Measurements from ENCODE around the gene LACTB.

DNA sequence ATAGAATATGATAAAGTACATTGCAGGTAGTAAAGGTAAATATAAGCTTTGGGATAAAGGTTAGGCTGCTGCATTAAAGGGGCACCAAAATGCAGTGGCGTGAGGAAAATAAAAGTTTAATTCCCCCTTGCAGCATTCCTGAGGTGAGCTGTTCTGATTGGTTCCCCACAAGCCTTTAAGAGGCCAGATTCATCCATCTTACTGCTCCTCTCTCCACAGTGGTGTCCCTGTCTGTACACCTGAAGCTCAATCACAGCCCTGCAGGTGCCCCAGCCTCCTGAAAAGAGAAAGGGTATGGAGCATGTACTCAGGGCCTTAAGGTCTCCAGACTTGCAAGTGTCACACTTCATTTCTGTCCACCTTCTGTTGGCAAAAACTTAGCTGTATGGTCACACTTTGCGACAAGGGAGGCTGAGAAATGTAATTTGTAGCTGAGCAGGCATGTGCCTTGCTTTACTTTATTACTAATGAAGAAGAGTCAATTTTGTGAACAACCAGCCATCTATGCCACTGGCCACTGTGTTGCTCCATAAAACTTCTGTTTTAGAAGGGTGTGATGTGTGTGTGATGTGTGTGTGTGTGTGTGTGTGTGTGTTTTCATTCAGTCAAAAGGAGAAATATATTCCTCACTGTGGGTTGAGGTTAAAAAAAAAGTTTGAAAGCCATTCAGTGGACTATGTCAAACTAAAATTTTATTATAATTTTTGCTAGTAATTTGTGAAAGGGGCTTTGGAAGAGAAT is 12.8 kb downstream of the LACTB start:
- TF ChIP-seq EZH2 (IDR thresholded peaks at IDR 0.05; ENCODE audit: borderline replicate concordance, insufficient read depth, low read length, poor library complexity, severe bottlenecking) (no peak), RAD21 (conservative IDR thresholded peaks at IDR 0.05) (no peak), TAF1 (IDR thresholded peaks at IDR 0.05; ENCODE audit: low read depth) (no peak), POLR2AphosphoS5 (IDR thresholded peaks at IDR 0.05) (no peak), SMC3 (conservative IDR thresholded peaks at IDR 0.05; ENCODE audit: poor library complexity) (no peak), EP300 (conservative IDR thresholded peaks at IDR 0.05; ENCODE audit: poor library complexity, severe bottlenecking) (no peak)
- TF ChIP-seq, protein P1, sequence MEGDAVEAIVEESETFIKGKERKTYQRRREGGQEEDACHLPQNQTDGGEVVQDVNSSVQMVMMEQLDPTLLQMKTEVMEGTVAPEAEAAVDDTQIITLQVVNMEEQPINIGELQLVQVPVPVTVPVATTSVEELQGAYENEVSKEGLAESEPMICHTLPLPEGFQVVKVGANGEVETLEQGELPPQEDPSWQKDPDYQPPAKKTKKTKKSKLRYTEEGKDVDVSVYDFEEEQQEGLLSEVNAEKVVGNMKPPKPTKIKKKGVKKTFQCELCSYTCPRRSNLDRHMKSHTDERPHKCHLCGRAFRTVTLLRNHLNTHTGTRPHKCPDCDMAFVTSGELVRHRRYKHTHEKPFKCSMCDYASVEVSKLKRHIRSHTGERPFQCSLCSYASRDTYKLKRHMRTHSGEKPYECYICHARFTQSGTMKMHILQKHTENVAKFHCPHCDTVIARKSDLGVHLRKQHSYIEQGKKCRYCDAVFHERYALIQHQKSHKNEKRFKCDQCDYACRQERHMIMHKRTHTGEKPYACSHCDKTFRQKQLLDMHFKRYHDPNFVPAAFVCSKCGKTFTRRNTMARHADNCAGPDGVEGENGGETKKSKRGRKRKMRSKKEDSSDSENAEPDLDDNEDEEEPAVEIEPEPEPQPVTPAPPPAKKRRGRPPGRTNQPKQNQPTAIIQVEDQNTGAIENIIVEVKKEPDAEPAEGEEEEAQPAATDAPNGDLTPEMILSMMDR (IDR thresholded peaks at IDR 0.05; ENCODE audit: poor library complexity, severe bottlenecking): no peak
- TF ChIP-seq, protein P2, sequence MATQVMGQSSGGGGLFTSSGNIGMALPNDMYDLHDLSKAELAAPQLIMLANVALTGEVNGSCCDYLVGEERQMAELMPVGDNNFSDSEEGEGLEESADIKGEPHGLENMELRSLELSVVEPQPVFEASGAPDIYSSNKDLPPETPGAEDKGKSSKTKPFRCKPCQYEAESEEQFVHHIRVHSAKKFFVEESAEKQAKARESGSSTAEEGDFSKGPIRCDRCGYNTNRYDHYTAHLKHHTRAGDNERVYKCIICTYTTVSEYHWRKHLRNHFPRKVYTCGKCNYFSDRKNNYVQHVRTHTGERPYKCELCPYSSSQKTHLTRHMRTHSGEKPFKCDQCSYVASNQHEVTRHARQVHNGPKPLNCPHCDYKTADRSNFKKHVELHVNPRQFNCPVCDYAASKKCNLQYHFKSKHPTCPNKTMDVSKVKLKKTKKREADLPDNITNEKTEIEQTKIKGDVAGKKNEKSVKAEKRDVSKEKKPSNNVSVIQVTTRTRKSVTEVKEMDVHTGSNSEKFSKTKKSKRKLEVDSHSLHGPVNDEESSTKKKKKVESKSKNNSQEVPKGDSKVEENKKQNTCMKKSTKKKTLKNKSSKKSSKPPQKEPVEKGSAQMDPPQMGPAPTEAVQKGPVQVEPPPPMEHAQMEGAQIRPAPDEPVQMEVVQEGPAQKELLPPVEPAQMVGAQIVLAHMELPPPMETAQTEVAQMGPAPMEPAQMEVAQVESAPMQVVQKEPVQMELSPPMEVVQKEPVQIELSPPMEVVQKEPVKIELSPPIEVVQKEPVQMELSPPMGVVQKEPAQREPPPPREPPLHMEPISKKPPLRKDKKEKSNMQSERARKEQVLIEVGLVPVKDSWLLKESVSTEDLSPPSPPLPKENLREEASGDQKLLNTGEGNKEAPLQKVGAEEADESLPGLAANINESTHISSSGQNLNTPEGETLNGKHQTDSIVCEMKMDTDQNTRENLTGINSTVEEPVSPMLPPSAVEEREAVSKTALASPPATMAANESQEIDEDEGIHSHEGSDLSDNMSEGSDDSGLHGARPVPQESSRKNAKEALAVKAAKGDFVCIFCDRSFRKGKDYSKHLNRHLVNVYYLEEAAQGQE (IDR thresholded peaks at IDR 0.05; ENCODE audit: borderline replicate concordance): no peak
